Parathyroid adenoma (tissue), 2 donors: ENCODE results near the gene SFN.

ENCODE experiments used
- H2AFZ ChIP-seq: fragments of 300-600 bp; sonication (generic); one replicate; pipeline ENCODE4 v1.7.0; 2017; ENCODE audit warnings: antibody characterized with exemption, mild to moderate bottlenecking
- H3K27ac ChIP-seq: fragments of 300-600 bp; sonication (generic); one replicate; pipeline ENCODE4 v1.7.0; 2017
- H3K27me3 ChIP-seq: fragments of 300-600 bp; sonication (generic); one replicate; pipeline ENCODE4 v1.7.0; 2017; ENCODE audit warnings: low read length; ENCODE audit not compliant: control insufficient read depth, insufficient read depth
- H3K36me3 ChIP-seq: fragments of 300-600 bp; sonication (generic); one replicate; pipeline ENCODE4 v1.7.0; 2017; ENCODE audit warnings: low read length; ENCODE audit not compliant: control insufficient read depth, insufficient read depth
- H3K4me1 ChIP-seq: fragments of 300-600 bp; sonication (generic); one replicate; pipeline ENCODE4 v1.7.0; 2017; ENCODE audit warnings: control low read depth
- H3K4me2 ChIP-seq: fragments of 300-600 bp; sonication (generic); one replicate; pipeline ENCODE4 v1.7.0; 2017; ENCODE audit warnings: low read length
- H3K4me3 ChIP-seq: fragments of 300-600 bp; sonication (generic); one replicate; pipeline ENCODE4 v1.7.0; 2017; ENCODE audit warnings: low read depth, low read length
- H3K79me2 ChIP-seq: fragments of 300-600 bp; sonication (generic); one replicate; pipeline ENCODE4 v1.7.0; 2017; ENCODE audit warnings: control low read depth
- H3K9ac ChIP-seq: fragments of 300-600 bp; sonication (generic); one replicate; pipeline ENCODE4 v1.7.0; 2017; ENCODE audit warnings: mild to moderate bottlenecking
- H3K9me3 ChIP-seq: fragments of 300-600 bp; sonication (generic); one replicate; pipeline ENCODE4 v1.7.0; 2017; ENCODE audit warnings: low read length; ENCODE audit not compliant: control insufficient read depth
- CTCF ChIP-seq: fragments of 300-600 bp; sonication (generic); IDR thresholded peaks from one replicate; pipeline ENCODE4 v1.7.0; 2017; ENCODE audit warnings: antibody characterized with exemption, mild to moderate bottlenecking
- donor health status: primary hyperparathyroidism.

The SFN gene

DNA sequence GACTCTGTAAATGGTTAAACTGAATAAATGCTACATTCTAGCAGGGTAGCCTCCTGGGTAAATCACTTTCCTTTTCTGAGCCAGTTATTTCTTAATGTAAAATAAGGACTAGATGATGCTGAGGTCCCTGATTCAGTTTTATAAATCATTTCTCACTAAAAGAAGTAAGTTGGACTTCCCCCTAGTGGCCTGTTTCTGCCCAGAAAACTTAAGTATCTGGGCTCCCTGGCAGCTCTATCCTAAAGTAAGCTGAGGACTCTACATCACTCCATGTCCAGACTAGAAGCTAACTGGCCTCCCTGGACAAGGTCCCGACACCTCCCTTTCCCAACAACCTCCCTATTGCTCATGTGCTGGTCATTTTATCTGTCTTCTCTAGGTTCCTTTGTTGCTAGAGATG, 24.2 kb downstream of the SFN start:
- H3K36me3 ChIP-seq, result no peaks in the 10 kb centered on the region
- no peak overlapping the region for H3K27ac ChIP-seq
- H3K27me3 ChIP-seq, result no peaks in the 10 kb centered on the region
- no peaks in the 10 kb centered on the region for H3K9me3 ChIP-seq
- H3K9ac ChIP-seq, result no peak overlapping the region
- no peak overlapping the region for H3K4me2 ChIP-seq
- peak; percentile 21 for TF ChIP-seq CTCF
- no peaks in the 10 kb centered on the region for H3K79me2 ChIP-seq
- no peaks in the 10 kb centered on the region for H3K4me1 ChIP-seq
- H2AFZ ChIP-seq, result no peak overlapping the region
- no peak overlapping the region for H3K4me3 ChIP-seq

DNA sequence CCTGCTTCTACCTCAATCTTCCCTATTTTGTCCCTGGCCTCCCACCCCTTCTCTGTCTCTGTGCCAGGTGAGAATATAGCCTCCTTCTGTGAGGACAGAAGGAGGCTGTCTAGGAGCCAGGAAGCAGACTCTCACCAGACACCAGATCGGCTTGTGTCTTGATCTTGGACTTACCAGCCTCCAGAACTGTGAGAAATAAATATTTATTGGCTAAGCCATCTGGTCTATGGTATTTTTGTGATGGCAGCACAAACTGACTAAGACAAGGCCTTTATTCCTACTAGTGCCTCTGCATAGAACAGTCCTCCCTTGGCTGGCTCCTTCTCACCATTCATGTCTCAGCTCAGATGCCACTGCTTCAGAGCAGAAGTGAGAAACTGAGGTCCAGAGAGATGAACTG, 25.3 kb downstream of the SFN start:
- Histone ChIP-seq H3K27ac (no peak overlapping the region), H3K27me3 (no peaks in the 10 kb centered on the region), H3K4me2 (no peak overlapping the region), H3K4me3 (no peak overlapping the region), H3K9ac (no peak overlapping the region), H3K36me3 (no peaks in the 10 kb centered on the region), H3K79me2 (no peaks in the 10 kb centered on the region), H3K9me3 (no peaks in the 10 kb centered on the region), H2AFZ (no peak overlapping the region), H3K4me1 (no peaks in the 10 kb centered on the region)
- TF ChIP-seq CTCF, result no peak

DNA sequence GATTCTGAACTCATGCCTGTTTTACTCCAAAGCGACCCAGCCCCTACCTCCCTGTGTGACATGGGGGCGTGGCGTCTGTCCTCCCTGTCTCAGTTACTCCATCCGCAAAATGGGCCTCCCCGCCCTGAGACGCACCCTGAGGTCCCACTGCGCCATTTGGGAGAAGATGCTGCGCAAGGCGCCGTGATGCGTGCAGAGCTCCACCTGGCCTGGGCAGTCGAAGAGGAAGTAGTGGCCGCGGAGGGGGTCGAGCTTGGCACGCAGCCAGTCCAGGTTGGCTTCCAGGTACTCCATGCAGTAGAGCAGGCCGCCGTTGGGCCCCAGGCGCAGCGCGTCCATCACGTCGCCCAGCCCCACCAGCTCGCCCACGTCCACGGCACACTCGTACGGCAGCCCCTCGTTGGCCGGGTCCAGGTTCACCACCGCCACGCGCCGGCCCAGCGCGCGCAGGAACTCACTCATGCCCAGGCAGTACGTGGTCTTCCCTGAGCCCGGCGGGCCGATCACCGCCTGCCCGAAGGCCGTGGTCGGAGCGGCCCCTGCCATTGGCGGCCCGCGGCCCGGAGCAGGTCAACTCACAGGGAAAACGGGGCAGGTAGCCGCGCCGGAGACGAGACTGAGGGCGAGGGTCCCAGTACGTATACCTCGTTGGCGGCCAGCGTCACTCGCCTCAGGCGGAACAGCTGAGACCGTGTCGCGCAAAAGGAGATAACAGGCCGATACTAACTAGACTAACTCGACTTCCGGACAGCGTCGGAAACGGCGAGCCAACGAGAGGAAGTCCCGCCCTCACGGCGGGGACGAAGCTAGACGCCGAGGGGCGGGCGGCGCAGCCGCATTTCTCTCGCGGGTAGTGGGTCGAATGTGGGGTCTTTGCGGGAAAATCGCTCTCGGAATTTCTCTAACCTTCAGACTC, 26.9 kb downstream of the SFN start, which contains the start of gene GPN2:
TSS of gene GPN2 (minus strand) at position 733 of the 916 bp plus-strand sequence. CDS start at position 546, 187 bp downstream.
- Histone ChIP-seq H2AFZ (peak within 1 kb of the TSS; percentile 83), H3K4me1 (no peaks in the 10 kb centered on the region), H3K4me3 (peak within 1 kb of the TSS; percentile 64), H3K79me2 (no peaks in the 10 kb centered on the region), H3K9ac (peak within 1 kb of the TSS; percentile 80), H3K4me2 (peak within 1 kb of the TSS; percentile 62), H3K9me3 (no peaks in the 10 kb centered on the region), H3K27ac (peak within 1 kb of the TSS; percentile 85), H3K36me3 (no peaks in the 10 kb centered on the region), H3K27me3 (no peaks in the 10 kb centered on the region)
- no peak for TF ChIP-seq CTCF

DNA sequence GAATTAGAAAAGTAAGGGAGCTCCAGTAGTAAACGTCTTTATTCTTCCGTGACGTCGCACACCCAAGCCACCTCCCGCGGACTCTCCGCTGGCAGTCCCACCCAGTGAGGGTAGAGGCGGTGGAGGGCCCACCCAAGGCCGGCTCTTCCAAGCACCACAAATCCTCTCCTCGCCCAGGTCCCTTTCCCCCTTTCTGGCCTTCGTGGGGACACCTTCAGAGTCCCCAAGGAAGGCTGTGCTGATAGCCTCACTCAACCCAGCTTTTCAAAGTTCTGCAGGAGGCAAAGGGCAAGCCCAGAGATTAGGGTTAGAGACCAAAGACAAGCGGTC, 27.5 kb downstream of the SFN start:
- Histone ChIP-seq H3K9ac (peak overlapping the region; percentile 80), H3K9me3 (no peaks in the 10 kb centered on the region), H3K27me3 (no peaks in the 10 kb centered on the region), H3K27ac (peak overlapping the region; percentile 85), H3K36me3 (no peaks in the 10 kb centered on the region), H3K4me2 (peak overlapping the region; percentile 62), H3K4me3 (peak overlapping the region; percentile 64), H3K4me1 (no peaks in the 10 kb centered on the region), H3K79me2 (no peaks in the 10 kb centered on the region), H2AFZ (peak overlapping the region; percentile 83)
- no peak for TF ChIP-seq CTCF

DNA sequence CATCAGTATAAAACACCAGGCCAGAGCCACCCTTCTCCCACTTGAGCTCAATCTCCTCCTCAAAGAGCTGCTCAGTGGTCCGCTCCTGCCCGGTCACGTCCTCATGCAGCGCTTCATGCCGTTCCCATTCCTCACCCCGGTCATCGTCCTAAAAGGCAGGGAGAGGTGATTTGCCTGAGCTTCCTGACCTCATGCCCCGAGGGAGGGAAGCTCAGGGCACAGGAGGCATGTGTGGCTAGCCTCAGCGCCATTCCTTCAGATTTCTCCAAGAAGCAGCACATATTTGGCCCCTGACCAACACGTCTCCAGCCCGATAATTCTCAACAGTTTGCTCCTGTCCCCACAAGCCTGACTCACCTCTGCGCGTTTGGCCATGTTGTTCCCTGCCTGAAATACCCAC, 31.3 kb downstream of the SFN start:
- Histone ChIP-seq H3K27me3 (no peaks in the 10 kb centered on the region), H3K79me2 (peaks cover 3% of the 10 kb centered on the region), H3K4me1 (no peaks in the 10 kb centered on the region), H3K36me3 (no peaks in the 10 kb centered on the region), H2AFZ (no peak overlapping the region), H3K27ac (no peak overlapping the region), H3K9ac (no peak overlapping the region), H3K4me3 (no peak overlapping the region), H3K4me2 (no peak overlapping the region), H3K9me3 (no peaks in the 10 kb centered on the region)
- no peak for TF ChIP-seq CTCF
